Smooth muscle cell of the brain vasculature (primary cell): Measurements from ENCODE around the gene KATNAL2.

Source experiments
- DNase-seq: peaks from one replicate; pipeline ENCODE4 v3.0.0-alpha.2; 2012; ENCODE audit warnings: low read depth, low spot score

KATNAL2 gene, protein sequence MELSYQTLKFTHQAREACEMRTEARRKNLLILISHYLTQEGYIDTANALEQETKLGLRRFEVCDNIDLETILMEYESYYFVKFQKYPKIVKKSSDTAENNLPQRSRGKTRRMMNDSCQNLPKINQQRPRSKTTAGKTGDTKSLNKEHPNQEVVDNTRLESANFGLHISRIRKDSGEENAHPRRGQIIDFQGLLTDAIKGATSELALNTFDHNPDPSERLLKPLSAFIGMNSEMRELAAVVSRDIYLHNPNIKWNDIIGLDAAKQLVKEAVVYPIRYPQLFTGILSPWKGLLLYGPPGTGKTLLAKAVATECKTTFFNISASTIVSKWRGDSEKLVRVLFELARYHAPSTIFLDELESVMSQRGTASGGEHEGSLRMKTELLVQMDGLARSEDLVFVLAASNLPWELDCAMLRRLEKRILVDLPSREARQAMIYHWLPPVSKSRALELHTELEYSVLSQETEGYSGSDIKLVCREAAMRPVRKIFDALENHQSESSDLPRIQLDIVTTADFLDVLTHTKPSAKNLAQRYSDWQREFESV

DNA sequence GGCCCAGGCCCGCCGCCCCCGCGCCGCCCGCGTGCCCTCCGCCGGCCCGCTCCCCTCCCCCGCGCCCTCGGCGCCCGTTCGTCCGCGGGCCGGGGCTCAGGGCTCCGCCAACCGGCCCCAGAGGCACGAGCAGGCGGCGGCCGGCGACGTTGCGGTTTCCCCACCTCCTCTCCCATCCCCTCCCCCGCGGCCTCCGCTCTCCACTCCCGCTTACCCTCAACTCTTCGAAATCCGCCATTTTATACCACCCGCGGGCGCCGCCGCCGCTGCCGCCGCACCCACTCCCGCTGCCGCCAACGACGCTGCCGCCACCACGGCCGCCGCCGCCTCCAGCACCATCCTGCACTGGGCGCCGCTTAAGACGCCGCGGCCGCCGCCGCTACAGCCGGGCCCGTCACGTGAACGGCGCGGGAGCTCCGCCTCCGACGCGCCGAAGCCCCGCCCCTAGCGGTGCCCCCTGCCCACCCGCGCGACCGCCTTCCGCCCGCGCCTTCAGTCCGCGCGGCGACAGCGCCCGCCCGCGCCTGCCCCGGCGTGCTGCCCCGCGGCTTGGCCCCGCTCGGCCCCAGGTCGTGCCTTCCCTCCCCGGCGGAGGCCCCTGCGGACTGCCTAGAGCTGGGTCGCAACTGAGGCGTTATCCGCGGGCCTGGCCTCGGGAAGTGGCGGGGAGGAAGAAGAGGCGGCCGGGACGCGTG, at the start of gene KATNAL2, which contains the start of gene PIAS2:
TSS of gene KATNAL2 (plus strand) at position 495 of the 695 bp plus-strand sequence. CDS start 29,271 bp downstream, outside the sequence.
TSS of gene PIAS2 (minus strand) at position 400 of the 695 bp plus-strand sequence. CDS start at position 238, 162 bp downstream.
- DNase-seq, result no peak

DNA sequence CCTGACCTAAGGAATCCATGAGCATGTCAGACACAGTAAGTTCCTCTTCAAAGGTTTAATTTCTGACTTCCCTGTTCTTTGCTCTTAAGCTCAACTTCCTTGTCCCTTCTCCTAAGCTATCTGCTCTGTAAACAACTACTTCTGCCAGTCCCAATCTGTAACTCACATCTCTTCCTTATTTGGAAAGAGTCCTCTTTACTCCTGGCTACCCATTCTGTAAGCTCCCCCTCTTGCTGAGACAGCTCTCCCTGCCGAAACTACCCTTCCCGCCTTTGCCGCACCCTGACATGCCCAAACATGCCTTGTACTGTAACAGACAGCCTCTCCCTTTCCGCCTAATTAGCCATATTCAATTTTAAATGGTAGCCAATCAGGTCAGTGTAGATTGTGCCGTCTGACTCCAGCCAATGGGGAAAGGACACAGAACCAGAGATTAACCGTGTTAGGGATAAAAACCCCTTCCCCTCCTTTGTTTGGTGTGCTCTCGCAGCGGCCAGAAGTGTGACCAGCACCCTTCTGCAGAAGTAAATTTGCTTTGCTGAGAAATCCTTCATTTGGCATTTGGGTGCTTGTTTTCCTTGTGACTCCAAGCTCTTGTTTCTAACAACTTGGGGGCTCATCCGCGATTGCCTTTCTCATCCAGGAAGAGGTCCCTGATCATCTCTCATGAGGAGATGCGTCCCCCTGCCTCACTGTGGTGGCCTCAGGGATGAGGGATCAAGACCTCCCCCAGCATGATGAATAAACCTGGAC, 49.1 kb upstream of the KATNAL2 start:
- DNase-seq, result no peak

DNA sequence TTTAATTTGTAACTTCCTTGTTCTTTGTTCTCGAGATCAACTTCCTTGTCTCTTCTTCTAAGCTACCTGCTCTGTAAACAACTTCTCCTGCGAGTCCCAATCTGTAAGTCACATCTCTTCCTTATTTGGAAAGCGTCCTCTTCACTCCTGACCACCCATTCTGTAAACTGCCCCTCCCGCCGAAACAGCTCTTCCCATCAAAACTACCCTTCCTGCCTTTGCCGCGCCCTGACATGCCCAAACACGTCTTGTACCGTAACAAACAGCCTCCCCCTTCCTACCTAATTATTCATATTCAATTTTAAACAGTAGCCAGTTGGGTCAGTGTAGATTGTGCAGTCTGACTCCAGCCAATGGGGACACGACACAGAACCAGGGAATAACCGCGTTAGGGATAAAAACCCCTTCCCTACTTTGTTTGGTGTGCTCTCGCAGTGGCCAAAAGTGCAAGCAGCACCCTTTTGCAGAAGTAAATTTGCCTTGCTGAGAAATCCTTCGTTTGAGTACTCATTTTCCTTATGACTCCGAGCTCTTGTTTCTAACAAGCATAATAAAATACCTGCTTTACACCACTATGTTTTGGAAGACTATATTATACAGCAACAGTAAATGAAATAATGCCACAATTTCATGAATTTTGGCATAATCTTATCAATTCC, 39.9 kb upstream of the KATNAL2 start:
- no peak for DNase-seq

DNA sequence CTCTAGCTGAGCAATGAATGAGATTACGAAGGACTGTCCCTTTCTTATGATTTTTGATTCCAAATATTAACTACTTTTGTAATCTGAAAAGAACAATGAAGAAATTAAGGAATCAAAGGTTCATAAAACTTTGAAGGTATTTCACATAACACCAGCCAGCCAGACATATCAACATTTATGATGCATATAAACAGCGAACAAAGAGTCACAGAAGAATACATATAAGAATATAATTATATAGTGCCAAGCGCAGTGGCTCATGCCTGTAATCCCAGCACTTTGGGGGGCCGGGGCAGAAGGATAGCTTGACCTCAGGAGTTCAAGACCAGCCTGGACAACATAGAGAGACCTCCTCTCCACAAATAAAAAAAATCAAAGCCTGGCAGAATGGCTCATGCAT, 34.2 kb upstream of the KATNAL2 start:
- DNase-seq, result no peak

DNA sequence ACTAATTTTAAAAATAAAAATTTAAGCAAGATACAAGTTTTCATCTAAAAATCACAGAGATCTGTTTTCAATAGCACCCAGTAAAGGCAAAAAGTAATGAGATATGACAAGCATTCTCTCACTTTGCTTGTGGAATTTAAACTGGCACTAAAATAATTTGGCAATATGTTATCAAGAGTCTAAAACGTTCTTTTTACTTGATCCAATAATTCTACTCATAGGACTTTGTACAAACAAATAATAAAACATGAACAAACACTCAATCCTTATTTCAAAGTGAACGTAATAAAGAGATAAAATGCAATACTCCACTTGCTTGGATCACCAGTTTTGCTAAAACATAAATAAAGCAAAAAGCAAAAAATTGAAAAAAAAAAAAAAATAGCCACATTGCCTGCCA, 30.5 kb upstream of the KATNAL2 start:
- DNase-seq, result no peak

DNA sequence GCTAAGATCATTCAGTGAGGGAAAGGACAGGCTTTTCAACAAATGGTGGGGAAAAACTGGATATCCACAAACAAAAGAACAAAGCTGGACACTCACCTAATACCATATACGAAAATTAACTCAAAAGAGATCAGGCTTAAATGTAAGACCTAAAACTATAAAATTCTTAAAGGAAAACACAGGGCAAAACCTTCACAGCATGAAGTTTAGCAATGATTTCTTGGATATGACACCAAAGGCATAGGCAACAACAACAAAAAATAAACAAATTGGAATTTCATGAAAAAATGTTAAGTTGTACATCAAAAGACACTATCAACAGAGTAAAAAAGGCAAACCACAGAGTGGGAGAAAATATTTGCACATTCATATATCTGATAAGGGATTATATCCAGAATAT, 28.4 kb upstream of the KATNAL2 start:
- DNase-seq, result no peak

DNA sequence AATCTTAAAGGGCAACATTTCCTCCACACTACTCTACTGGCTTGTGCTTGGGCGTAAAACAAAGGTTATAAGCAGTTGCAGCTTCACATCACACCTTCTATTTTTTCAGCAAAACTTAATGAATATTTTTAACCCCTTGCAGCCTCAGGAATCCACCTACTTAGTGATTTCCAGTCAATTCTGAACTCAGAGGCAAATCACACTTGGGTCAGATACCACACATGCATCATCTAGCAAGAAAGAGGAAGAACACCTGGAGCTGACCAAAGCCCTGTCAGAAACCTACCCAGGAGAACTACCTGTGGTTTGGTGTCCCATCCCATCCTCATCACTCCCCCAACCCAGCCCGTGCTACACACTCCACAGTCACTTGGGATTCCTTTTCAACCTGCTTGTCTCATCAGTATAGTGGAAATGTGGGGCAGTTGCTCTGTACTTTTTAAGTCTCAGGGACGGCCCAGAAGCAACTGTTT, 25.6 kb upstream of the KATNAL2 start:
- DNase-seq, result no peak

DNA sequence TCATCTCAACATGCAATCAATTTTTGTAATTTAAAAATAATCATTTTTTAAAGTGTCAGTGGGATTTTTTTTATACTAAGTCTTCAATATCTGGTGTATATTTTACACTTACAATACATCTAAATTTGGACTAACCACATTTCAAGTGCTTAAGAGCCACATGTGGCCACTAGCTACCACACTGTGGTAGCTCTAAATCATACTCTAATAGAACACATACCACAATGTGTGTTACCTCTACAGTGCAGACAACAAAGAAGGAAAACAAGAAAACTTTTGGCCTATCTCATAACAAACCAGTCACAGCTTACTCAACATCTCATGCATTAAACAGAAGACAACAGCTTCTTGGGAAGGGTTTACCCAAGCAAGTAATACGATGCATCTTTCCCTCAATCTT, 24.6 kb upstream of the KATNAL2 start:
- DNase-seq, result no peak

DNA sequence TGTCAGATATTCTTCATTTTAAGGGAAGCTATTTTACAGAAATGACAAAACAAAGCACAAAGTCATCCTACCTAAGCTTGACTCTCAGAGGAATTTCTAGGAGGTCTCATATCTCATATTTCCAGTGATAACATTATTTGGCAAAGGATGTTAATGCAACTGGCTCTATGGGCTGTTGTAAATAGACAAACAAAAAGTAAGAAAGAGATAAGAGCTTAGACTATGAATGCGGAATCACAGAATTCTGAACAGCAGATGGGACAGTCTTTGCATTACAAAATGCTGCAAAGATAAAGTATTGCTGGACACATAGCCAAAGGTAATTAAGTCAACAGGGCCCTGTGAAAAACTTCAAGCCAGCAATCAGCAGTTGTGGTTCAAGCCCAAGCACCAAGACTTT, 24.0 kb upstream of the KATNAL2 start:
- DNase-seq, result no peak

DNA sequence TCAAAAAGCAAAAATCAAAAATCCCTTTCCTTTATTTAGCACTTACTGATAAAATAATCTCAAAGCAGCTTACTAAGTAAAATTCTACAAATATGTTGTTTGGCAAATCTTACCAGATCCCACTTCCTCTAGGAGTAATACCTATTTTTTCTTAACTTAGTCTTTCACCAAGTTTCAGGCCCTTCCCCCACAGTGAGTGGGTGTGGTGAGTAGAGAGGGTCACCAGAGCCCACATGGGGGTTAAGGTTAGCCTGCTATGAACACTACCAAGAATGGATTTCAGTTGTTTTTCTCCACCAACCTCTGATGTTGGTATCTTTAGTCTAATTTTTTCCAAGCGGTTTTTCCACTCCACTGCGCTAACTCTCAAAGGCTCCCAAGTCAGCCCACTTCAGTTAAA, 23.3 kb upstream of the KATNAL2 start:
- DNase-seq, result no peak

DNA sequence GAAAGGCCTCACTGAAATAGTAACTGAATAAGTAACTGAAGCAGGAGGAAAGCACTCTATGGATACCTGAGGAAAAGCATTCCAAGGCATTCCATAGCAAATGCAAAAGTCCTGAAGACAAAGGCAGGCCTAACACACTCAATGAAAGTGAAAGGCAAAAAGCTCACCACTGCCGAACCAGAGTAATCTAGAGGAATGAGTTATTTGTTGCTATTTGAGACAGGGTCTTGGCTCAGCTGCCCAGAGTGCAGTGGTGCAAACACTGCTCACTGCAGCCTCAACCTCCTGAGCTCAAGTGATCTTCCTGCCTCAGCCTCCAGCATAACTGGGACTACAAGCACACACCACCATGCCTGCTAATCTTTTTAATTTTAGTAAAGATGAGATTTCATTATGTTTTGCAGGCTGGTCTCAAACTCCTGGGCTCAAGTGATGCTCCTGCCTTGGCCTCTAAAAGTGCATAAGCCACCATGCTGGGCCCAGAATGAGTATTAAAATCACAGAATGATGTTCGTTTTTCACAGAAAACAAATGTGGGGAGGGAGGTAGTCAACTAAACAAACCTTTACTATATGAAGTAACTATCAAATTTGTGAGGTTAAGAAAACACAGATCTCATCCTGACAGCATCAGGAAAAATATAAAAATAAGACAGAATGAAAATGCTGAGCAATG, 18.0 kb upstream of the KATNAL2 start:
- no peak for DNase-seq

DNA sequence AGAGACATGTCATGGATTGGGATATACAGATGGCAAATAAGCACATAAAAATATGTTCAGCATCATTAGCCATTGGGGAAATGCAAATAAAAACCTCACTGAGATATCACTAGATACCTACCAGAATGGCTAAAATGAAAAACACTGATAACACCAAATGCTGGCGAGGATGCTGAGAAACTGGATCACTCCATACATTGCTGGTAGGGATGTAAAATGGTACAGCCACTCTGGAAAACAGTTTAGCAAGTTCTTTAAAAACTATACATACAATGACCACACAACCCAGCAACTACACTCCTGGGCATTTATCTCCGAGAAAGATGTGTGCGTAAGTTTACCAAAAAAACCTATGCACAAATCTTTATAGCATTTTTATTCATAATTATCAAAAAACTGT, 14.0 kb upstream of the KATNAL2 start:
- no peak for DNase-seq

DNA sequence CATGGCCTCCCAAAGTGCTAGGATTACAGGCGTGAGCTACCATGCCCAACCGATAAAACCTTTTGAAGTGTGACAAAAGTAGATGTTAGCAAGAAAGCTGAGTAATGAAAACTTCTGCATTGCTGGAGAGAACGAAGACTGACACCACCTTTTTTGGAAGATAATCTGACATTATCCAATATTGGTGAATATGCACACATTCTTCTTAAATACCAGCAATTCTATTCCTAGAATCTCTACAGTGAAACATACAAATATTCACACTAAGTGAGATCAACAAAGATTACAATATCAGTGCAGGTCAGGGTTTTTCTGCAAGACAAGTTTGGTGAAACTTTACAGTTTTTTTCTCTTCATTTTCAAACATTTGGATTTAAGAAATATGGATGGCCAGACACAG, 7.9 kb upstream of the KATNAL2 start:
- no peak for DNase-seq

DNA sequence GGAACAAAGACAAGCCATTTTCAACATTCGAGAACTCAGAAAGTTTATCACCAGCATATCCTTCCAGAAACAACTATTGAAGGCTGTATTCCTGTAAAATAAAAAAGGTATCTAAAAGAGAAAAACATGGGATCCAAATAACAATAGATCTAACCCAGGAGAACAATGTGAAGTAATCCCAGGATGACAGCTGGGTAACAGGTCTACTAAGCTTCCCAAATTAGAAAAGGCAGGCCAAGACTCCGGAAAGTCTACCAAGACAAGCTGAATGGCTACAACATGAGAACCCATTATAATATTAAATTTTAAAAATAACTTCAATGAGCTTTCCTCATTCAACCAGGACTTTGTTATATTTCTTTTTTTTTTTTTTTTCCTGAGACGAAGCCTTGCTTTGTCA, 6.5 kb upstream of the KATNAL2 start:
- DNase-seq, result no peak

DNA sequence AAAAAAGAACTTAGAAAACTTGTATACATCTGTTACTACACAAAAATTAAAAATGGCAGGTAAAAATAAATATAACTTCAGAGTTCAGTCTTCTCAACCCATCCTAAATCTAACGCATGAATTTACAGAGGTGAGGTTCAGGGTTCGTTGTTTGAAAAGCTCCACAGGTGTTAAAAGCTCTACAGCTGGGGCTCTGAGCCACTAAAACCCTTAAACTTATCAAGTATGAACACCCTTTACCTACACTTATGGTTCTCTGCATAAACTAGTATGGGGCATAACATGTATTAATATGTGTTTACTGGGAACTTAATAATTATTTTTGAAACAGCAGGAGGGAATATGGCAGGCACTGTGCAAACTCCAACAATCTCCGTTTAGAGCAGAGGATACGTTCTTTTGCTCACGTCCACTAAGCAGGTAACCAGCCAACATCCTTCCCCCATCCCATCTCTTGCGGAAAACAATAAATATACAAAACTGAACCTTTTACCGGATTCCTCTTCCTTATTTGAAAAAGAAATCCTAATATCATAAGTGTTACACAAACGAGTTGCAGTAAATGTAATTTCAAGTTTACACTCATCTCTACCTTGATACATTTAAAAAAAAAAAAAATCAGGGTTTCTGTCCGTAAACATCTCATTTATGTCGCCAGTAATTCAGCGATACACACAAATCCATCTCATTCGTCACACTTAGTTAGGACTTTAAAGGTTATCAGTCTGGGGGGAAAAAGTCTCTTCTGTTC, 1.4 kb upstream of the KATNAL2 start:
- DNase-seq, result no peak

DNA sequence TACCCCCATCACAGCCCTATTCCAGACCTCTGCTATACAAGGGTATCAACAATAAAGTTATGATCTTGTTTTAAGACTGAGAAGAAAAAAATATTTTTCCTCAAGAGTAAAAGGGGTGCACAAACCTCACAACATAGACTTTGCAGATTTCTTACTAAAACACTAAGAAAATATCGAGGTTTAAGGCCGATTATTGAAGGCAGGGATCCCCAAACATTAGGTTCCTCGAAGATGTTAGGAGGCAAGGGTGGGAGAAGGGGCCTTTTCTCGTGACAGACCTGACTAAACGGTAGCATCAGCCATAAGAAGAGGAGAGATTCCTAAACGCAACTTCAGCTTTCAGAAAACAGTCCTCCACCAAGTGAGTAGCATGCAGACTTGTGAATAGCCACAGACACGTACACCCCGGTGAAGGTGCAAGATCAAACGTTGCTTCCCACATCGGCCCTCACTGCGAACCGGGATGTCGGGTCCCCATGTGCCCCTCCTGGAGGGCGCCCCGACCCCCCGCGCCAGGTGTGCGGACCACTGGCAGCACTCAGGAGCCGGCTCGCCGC, 773 bp upstream of the KATNAL2 start:
- DNase-seq, result no peak

DNA sequence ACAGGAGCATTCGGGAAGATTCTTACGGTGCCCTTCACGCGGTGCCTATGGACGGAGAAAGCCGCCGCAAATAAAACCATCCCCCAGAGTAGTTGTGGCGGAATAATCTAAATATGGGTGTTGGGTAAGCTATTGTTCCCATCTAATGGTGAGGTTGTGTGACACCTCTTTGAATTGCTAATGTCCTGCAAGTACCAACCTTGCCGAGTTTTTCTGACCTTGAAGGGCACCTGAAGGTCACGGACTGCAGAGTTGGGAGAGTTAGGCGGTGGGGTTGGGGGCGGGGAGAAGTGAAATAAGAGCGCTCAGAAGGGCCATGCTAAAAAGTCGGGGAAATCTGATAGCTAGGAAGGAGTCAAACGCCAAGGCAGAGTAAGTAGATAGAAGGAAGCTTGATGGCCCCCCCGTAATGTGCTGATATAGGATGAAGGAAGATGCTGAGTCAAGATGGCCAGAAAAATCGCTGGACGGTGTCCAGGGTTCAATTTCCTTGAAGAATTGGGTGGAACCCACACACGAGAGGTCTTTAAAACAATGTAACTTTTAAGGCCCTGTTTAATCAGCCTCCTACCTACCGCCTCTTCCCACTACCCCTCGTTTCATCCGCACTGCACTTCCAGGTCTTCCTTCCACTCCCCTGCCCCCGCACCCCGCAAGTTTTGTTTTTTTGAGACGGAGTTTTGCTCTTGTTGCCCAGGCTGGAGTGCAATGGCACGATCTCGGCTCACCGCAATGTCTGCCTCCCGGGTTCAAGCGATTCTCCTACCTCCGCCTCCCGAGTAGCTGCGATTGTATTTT, 600 bp downstream of the KATNAL2 start:
- no peak for DNase-seq

DNA sequence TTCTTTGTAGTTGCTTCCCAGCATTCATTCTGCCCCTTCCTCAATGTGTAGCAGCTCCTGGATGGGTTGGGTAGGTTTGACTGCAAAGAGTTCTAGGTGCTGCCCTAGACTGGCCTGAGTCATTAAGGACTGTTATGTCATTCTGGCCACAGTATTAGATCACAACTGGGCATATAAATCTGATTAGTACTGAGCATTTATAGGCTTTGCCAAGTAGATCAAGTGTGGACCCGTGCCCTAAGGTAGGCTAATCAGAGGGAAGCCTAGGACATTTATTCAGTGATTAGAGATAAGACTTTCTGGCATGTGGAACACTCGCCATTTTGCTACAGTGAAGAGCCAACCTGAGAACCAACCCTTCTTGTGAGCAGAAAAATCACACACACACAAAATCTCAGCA, 2.7 kb downstream of the KATNAL2 start:
- no peak for DNase-seq

DNA sequence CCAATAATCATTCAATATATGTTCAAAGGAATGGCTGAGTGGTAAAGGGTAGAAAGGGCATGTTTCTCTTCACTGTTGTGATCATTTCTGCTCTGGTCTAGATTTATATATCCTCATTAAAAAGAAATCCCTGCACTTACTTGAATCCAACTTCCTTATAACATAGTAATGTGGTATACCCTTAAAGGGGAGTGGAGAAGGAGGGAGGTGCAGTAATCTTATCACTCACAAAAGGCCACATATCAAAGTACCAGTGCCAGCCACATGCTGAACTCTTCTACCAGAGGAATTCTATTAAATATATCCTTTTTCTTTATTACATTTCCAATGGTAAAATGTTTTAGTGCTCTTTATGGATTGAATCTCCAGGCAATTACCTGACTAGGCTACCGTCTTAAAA, 3.3 kb downstream of the KATNAL2 start:
- no peak for DNase-seq
